GM10266 (cell line): ENCODE measurements around the gene RPP21.

ENCODE experiments used
- DNase-seq: peaks from one replicate; pipeline ENCODE4 v3.0.0; 2012; ENCODE audit errors: extremely low spot score
- CTCF ChIP-seq: IDR thresholded peaks from 2 replicates; pipeline ENCODE4 v1.5.1; 2012; ENCODE audit warnings: mild to moderate bottlenecking, low read depth; ENCODE audit not compliant: control insufficient read depth, insufficient read depth; ENCODE audit errors: missing control alignments

RPP21 gene

DNA sequence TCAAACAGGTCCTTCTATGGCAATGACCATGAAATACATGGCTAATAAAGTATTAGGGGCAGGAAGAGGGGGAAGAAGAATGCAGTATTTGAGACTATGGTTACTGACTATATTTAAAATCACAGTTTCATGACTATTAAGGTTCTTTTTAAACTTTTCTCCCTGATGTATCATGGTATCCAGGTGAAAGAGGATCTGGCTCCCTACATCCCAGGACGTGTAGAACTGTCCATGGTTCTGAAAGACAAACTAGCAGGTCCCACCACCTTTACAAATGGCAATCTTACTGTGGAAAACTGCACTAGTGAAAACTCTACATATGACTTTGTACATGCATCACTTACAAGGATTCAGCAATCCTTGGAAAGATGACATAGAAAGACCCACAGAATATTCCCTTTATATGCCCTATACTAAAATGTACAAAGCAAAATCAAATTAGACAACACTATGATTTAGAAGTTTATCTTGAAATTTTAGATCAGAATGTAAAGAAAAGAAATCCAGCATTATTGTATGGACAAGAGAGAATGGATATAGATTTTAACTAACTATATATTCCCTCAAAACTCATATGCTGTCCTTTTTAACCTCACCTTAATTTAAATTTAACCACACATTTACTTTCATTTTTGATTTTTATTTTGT is 33.5 kb downstream of the RPP21 start:
- DNase-seq = no peak

DNA sequence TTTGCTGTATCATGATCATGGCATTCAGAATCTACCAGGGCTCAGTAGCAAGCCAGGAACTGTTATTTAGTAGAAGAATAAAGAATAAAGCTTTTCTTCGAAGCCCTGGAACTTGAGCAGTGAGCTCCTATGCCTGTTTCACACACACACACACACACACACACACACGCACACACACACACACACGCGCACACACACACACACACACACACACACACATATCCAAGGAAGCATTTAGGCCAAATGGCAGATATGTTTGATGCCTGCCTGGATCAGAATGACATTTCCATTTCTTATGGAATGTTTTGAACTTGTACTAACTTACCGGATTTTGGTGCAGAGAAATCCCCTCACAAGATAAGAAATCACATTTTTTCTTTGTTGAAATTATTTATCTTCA is 35.5 kb downstream of the RPP21 start:
- no peak for DNase-seq
- no peak for TF ChIP-seq CTCF

More for the DNA sequence above, 33.5 kb downstream of the RPP21 start:
- no peak for TF ChIP-seq CTCF

DNA sequence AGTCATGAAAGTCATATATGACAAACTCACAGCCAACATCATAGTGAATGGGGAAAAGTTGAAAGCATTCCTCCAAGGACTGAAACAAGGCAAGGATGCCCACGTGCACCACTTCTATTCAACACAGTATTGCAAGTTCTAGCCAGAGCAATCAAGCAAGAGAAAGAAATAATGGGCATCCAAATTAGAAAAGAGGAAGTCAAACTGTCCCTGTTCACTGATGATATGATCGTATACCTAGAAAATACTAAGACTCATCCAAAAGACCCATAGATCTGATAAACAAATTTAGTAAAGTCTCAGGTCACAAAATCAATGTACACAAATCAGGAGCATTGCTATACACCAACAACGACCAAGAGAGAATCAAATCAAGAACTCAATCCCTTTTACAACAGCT is 41.2 kb downstream of the RPP21 start:
- no peak for TF ChIP-seq CTCF
- DNase-seq = no peak

DNA sequence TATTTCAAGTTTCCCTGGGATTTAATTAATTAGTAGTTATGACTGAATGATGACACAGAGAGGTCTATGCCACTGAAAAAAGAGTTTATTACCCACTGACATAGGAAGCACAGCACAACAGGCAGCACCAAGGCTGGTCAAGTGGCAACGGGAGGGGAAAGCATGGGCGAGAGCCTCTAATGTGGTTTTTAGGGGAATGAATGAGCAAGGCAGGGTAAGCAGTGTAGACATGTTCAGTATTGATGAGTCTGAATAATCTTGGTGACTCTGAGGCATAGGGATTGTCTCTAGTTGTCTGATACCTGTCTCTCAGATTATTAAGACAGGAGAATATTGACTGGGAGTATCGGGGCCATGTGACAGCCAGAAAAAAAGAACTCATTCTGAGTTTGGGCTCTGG is 46.3 kb downstream of the RPP21 start:
- TF ChIP-seq CTCF = no peak
- DNase-seq = no peak

GRCh38 chr6:30394139-30394538 is 49.2 kb downstream of the RPP21 start:
- TF ChIP-seq CTCF = no peak

More at GRCh38 chr6:30394139-30394538, 49.2 kb downstream of the RPP21 start:
- no peak for DNase-seq
